Activated CD4-positive, CD25-positive, alpha-beta regulatory T cell treated with anti-CD3 and anti-CD28 coated beads, Interleukin-2, amount 50 U/mL, for 24 hours (primary cell): ENCODE results near the gene CCL17.

Experiments used
- ATAC-seq, 2 donors: fragments of 150-1000 bp; cut with Tn5 transposase; one replicate each; pipeline ENCODE4 v1.10.0; 2021; ENCODE audit warnings: mild to moderate bottlenecking in 1 of 2, moderate library complexity in 1 of 2

CCL17 gene

GRCh38 chr16:57401943-57402640 lies 2.5 kb upstream of the CCL17 start:
- no peak for ATAC-seq

DNA sequence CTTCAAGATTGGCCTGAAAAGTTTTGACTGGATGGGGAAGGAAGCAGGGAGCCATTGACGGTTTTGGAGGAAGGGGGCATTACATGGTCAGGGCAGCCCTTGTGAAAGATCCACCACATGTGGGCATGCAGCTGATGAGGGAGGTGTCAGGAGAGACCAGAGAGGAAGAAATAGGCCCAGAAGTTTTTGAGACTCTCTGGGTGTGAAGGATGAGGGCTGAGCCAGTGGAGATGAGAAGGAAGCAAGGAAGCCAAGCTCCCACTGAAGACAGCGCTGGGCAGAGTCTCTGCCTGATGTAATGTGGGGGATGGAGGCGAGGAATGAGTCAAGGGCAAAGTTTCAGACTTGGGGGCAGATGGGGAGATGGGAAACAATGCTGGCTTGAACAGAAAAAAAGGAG lies 530 bp downstream of the CCL17 start:
- ATAC-seq, result no peak

DNA sequence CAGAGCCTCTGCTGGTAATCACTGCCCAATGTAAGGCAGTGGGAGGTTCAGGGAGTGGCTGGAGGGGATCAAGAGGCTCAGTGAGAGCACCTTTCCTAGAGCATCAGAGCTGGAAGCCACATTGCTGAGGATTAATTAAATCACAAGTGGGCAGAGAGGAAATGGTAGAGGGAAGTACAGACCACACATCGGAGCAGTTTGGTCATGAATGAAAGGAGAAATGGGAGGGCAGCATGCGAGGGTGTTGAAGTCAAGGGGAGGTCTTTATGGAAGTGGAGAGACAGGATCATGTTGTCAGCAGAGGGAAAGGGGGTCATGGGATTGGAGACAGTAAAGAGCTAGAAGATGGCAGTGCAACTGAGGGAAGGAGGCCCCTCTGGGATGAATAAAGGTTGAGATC lies 2.3 kb downstream of the CCL17 start:
- no peak for ATAC-seq

DNA sequence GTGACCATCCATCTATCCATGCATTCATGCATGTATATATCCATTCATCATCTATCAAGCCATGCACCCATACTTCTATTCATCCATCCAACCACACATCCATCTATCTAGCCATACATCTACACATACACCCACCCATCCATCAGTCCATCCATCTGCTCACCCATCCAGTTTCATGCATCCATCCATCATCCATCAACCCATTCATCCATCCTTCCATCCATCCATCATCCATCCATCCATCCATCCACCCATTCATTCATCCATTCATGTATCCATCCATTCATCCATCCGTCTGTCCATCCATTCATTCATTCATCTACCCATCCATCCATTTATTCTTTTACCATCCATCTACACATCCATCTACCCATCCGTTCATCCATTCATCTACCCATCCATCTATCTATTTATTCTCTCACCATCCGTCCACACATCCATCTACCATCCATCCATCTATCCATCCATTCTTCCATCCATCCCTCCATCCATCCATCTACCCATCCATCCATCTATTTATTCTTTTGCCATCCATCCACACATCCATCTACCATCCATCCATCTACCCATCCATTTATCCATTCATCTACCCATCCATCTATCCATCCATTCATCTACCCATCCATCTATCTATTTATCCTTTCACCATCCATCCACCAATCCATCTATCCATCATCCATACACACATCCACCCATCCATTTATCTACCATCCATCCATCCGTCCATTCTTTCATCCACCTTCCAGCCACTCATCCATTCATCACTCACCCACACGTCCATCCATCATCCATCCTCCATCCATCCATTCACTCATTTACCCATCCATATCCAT lies 3.2 kb downstream of the CCL17 start:
- ATAC-seq, result no peak

DNA sequence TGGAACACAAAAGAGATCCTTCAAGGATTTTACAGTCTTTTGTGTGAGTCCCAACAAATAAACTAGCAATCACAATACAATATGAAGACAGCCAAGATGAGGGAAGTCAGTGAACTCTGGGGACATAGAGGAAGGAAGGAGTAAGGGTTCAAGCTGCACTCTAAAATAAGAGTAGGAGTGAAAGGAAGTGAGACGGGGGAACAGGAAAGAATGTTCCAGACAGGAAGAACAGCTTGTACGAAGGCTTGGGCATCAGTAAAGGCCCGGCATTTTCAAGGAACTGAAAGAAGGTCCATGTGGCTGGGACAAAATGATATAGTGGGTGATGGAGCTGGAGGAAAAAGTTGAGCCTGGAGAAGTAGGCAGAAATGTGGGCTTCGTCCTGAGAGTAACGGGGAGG lies 4.5 kb downstream of the CCL17 start:
- ATAC-seq, result no peak

- no peak for ATAC-seq
Observed at GRCh38 chr16:57409870-57410587, 5.5 kb downstream of the CCL17 start.

DNA sequence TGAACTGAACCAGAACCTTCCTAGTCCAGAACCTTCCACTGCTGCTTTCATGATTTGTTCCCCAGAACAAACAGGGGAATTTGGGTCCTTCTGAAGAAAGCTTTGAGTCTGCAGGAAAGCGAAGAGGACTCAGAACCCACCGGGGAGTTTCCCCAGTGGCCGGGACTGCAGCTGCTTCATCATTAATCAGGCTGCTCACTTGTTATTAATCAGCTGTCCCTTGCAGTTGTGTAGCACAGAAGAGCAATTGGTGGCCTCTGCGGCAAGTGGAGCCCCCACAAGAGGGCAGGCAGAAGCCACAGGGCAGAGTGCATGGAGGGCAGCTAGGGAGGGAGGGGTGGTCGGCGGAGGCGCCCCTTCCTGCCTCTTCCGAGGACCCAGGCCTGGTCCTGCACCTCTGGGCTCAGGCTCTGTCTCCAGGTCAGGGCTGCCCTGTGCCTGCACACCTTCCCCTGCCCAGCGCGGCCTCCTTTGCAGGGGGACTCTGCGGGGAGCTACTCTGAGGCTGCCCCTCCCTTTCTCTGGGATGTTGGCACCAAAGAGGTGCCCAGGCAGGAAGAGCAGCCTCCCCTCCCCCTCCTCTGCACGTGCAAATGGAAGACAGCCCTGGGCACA lies 6.9 kb downstream of the CCL17 start:
- ATAC-seq, result peak; percentile 15 to 44

GRCh38 chr16:57412584-57412983 lies 8.0 kb downstream of the CCL17 start:
- ATAC-seq, result no peak

DNA sequence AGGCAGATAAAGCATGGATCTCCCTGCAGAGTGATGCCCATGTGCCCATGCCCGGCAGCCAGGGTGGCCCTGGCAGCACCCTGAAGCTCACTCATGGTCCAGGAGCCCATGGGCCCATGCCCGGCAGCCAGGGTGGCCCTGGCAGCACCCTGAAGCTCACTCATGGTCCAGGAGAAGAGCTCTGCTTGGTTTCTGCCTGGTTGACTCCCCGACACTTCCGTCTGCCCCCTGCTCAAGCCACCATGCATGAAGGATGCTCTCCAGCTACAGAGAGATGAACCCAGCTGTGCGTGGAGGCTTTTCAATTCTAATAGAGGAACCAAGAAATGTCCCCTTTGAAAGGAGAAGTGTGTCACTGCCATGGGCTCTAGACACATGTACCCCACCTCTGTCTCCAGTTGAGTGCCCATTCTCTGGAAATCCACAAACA lies 8.7 kb downstream of the CCL17 start:
- peak in 1 of 2 donors; percentile 21 for ATAC-seq

GRCh38 chr16:57413733-57414132 lies 9.2 kb downstream of the CCL17 start:
- no peak for ATAC-seq

DNA sequence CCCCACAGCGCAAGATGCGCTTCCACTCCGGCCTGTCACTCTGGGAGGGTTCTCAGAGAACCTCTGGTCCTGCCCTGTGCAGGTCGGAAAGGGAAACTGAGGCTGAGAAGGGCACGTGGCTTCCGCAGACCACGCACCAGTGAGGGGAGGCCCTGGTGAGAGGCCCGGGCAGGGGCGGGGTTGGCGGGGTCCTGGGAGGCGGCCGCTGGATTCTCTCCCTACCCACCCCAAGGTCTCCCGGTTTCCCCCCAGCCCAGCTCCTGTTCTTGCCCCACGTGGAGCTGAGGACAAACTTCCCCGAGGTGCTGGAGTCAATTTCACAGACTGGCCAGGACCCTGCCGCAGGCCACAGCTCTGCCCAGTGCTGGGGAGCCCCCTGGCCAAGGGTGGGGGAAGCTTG lies 11.5 kb downstream of the CCL17 start:
- ATAC-seq, result no peak

DNA sequence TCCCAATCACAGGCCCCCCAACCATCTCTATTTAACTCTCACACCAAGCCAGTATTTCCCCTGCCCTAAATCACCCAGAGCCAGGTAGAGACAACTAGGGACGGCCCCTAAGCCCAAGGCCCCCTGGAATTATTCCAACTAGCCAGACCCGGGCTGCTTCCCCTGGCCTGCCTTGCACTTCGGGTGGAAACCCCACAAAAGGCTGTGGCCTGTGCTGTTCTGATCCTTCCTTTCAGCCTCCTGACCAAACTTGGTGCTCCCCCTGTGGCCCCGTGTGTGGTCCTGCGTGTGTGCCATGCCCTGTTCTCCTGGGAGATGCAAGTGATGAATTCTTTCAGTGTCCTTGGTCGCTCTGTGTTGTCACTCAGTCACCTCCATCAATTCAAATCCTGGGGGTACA lies 14.9 kb downstream of the CCL17 start:
- ATAC-seq, result no peak

DNA sequence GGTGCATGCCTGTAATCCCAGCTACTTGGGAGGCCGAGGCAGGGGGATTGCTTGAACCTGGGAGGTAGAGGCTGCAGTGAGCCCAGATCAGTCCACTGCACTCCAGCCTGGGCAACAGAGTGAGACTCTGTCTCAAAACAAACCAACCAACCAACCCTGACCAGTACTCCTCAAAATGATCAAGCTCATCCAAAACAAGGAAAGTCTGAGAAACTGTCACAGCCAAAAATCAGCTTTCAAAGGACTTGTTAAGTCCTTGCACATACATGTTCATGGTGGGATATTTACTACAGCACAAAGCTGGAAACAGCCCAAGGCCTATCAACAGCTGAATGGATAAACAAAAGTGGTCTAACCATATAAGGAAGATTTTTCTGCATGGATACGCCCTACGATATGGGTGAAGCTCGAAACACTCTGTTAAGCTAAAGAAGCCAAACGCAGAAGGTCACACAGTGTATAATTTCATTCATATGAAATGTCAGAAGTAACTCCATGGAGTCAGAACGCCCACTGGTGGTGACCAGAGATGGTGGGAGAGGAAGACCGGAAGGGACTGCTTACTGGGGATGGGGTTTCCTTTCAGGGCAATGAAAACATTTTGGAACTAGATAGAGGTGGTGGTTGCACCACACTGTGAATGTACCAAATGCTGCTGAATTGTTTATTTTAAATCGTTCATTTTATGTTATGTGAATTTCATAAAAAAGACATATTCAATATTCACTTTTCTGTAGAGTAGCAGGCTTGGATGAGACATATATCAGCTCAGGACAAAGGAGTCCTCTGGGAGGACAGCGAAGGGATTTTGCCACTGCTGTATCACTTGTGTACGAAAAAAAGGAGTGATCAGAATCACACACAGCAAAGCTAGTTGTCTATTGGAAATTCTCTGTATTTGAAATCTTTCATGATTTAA lies 17.7 kb downstream of the CCL17 start:
- no peak for ATAC-seq

GRCh38 chr16:57423152-57423551 lies 18.6 kb downstream of the CCL17 start:
- ATAC-seq, result no peak

- ATAC-seq, result no peak
Observed at GRCh38 chr16:57424583-57424982, 20.0 kb downstream of the CCL17 start.

DNA sequence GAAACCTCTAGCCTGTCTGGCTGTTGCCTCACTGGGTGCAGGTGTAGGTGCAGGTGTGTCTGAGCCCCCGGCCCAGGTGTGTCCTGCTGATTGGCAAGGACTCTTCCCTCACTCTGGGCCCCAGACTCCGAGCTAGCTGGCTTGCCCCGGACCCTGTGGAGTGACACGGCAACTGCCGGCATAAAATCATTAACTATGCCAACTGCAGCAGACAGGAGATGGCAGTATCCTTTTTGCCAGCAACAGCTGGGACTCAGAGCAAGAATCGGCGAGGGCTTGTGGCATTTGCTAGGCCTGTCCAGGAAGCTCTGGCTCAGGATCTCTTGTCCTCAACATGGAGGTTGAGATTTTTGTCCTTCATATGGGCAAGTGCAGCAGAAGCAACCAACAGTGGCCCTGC lies 21.8 kb downstream of the CCL17 start:
- no peak for ATAC-seq

DNA sequence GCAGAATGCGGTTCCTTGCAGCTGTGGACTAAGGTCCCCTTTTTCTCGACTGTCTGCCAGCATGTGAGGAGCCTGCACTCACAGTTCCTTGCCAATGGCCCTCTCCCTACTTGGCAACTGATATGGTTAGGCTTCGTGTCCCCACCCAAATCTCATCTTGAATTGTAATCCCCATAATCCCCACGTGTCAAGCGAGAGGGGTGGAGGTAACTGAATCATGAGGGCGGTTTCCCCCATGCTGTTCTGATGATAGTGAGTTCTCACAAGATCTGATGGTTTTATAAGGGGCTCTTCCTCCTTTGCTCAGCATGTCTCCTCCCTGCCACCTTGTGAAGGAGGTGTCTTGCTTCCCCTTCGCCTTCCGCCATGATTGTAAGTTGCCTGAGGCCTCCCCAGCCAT lies 22.7 kb downstream of the CCL17 start:
- ATAC-seq, result no peak

- ATAC-seq, result no peak
Observed at GRCh38 chr16:57427824-57428223, 23.3 kb downstream of the CCL17 start.

- no peak for ATAC-seq
Observed at GRCh38 chr16:57430955-57431354, 26.4 kb downstream of the CCL17 start.

DNA sequence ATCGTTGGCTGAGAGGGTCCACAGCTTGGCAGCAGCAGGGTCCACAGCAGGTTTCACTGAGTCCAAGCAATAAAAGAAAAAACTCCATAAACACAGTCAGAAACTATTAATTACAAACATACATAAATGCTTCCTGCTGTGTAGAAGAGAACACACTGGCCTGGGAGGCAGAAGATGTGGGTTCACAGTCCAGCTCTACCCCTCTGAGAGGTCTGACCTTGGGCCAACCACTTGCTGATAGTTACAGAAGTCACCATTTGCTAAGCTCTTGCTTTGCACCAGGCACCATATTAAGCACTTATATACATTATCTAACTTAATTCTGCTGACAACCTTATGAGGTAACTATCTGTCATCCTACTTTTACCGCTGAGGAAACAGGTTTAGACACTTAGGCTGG lies 27.9 kb downstream of the CCL17 start:
- no peak for ATAC-seq

GRCh38 chr16:57432989-57433388 lies 28.4 kb downstream of the CCL17 start:
- no peak for ATAC-seq

DNA sequence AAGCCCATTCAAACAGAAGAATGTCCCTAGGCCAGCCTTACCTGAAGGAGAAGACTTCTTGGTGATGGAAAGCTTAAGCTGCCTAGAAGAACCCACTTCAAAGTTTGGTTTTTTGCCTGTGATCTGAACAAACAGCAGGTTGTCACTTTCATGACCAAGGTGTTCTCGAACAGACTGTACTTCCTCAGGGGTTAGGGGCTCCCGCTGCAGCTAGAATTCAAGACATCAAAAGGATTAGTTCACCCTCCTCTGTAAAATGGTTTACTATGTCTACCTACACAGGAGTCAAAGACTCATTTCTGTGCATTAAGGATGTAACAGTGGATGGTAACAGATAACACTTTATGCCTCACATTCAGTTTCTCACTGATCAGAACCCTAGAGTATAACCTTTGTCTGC lies 29.4 kb downstream of the CCL17 start:
- ATAC-seq, result no peak
